ENCODE results near the gene GALNT6.
A peak's percentile ranks its signal among the peaks of the same experiment; 100 is the strongest.

The GALNT6 gene

DNA sequence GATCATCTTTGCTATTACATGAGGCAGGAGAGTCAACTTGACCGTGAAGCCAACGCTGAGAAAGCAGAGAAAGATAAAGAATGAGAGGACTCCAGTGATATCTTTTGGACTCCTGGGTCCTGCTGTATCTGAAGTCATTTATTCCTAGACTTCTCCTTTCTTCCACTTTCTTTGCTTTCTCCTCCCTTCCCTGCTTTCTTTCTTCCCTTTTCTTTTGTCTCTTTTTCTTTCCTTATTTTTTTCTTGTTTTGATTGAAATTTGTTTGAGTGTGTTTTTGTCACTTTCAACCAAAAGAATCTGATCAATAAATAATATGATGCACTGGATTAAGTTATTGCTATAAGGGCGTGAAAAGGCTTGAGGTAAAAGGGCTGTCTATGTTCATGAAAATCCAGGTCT lies 13.4 kb upstream of the GALNT6 start:
- DNase-seq (ENCODE audit: low read depth) = no peak

DNA sequence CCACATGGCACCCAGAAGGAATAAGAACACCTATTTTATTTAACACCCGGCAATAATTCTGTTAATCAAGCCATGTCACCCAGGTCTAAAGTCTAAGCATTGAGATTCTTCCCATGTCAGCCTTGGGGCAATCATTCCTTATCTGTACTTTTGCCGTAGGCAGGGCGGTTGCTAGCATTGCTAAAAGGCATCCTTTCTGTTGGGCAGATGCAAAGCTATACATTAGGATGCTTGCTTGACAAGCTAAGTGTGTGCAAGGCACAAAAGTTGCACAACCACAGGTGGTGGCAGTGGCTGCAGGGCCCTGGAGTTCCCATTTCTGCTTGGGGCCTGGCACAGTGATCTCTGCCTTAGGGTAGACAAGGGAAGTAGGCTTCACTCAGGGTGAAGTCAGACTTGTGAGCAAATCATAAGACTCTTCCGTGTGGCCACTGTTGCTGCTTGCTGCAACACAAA lies 12.5 kb upstream of the GALNT6 start:
- DNase-seq (ENCODE audit: low read depth) = no peak

DNA sequence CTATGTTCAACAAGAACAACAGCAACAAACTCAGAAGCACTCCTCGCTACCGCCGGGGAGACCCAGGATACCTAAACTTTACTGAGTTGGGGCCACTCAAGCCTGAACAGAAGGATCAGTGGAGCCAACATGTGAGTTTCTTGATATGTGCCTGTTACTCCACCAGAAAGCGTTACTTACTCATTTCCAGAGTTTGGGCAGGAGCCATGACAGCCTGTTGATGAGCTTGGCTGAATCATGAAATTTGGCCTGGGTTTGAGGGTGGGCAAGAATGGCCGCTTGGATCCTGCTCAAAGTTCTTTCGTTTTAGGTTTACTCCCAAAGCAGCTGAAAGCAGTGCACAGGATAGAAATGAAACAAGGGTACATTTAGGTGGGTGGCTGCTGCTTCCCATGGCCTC lies 12.0 kb upstream of the GALNT6 start:
- DNase-seq (ENCODE audit: low read depth) = no peak

DNA sequence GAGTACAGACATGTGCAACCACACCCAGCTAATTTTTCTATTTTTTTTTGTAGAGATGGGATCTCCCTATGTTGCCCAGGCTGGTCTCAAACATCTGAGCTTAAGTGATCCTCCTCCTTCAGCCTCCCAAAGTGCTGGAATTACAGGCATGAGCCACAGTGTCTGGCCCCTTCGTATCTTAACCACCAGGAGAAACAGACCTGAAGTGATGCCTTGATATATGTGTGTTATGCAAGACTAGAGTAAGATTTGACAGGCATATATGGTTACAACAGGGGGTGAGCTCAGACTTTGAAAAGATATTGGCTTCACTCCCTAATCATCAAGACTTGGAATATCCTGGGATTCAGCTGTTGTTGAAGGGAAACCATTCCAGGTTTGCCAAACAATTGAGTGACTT lies 10.7 kb upstream of the GALNT6 start:
- no peak for DNase-seq (ENCODE audit: low read depth)

DNA sequence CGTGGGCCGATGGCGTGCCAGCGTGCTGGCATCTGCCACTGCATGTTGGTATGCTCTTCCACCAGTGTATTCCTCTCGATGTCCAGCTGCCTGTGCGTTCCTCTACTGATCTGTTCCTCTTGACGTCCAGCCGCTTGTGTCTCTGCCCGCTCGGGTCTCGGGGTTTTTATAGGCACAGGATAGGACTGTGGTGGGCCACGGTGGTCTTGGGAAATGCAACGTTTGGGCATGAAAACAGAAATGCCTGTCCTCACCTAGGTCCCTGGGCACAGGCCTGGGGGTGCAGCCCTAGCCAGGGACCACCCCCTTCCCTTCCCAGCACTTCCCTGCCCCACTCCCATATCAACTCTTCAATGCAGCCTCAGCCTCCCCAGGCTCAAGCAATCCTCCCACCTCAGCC lies 10.3 kb upstream of the GALNT6 start:
- no peak for DNase-seq (ENCODE audit: low read depth)

DNA sequence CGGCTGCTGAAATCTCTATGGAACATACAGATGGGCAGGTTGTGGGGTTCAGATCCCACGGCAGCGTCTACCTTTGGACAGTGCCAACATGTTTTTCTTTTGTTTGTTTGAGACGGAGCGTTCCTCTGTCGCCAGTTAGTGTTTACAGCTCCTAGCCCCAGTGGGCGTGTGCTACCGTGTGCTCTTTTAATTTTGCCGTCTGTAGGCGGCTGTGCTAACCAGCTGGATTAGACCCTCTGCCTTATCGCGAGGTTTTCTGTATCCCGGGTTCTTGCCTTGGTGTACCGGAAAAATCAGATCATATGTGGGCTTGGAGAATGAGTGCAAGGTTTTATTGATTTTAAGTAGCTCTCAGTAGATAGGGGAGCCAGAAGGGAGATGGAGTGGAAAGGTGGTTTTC lies 9.8 kb upstream of the GALNT6 start:
- no peak for DNase-seq (ENCODE audit: low read depth)

DNA sequence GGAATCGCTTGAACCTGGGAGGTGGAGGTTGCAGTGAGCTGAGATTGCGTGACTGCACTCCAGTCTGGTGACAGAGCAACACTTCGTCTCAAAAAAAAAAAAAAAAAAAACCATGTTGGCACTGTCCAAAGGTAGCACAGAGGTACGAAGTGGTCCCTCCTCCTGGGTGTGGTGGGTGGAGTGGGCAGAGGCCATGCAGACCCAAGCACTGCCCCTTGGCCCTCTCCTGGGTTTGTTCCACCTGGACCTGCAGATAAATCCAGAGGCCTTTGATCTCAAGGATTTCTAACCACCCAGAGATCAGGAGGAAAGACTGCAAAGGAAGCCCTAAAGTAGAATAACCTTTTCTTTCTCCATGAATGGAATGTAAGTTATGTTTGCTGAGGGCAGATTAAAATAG lies 8.7 kb upstream of the GALNT6 start:
- DNase-seq (ENCODE audit: low read depth) = no peak

DNA sequence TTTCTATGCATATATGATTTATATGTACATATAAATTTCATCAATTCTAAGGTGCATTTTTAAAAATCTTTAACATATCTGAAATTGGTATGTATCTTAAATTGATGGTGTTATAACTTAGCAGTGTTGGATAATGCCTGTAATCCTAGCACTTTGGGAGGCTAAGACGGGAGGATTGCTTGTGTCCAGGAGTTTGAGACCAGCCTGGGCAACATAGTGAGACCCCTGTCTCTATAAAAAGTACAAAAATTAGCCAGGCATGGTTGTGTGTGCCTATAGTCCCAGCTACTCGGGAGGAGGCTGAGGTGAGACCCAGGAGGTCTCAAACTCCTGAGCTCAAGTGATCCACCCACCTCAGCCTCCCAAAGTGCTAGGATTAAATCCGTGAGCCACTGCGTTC lies 6.5 kb upstream of the GALNT6 start:
- no peak for DNase-seq (ENCODE audit: low read depth)

DNA sequence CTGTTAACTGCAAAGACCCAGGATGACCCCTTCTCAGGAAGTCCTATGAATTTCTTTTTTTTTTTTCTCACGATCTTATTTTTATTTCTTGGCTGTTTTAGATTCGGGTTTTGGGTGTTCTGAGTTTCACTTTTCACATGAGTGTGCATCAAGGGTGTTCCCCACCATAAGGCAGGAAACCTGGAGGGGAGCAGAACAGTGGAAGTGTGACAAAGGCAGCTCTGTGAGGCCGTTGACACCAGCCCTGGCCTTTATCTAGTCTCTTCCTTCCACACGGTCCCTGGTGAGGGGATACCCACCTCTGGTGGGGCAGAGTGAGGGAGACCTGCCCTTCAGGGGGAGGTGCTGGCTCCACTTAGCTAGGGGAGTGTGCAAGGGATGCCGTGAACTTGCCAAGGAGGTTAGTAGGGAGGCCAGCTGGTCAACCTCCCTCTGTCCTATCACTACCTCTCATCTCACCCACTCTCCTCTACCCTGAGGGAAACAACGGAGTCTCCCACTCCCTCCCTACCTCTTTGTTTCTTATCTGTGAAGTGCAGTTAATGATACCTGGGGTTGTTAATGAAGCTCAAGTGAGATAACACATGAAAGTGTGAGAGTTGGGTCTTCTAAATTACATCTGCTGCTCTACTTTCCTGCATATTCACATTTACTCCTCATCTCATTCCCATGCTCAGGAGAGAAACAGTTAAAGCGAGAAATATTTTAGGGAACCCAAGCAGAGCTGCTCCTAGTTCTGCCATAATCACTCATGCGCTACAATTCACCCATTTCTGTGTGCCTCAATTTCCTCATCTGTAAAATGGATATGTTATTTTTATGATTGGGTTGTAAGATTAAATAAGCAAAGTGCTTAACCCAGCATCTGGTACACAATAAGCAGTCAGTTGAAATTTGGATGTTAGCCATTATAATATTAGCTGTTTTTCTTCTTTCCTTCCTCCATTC lies 4.4 kb upstream of the GALNT6 start:
- no peak for DNase-seq (ENCODE audit: low read depth)

DNA sequence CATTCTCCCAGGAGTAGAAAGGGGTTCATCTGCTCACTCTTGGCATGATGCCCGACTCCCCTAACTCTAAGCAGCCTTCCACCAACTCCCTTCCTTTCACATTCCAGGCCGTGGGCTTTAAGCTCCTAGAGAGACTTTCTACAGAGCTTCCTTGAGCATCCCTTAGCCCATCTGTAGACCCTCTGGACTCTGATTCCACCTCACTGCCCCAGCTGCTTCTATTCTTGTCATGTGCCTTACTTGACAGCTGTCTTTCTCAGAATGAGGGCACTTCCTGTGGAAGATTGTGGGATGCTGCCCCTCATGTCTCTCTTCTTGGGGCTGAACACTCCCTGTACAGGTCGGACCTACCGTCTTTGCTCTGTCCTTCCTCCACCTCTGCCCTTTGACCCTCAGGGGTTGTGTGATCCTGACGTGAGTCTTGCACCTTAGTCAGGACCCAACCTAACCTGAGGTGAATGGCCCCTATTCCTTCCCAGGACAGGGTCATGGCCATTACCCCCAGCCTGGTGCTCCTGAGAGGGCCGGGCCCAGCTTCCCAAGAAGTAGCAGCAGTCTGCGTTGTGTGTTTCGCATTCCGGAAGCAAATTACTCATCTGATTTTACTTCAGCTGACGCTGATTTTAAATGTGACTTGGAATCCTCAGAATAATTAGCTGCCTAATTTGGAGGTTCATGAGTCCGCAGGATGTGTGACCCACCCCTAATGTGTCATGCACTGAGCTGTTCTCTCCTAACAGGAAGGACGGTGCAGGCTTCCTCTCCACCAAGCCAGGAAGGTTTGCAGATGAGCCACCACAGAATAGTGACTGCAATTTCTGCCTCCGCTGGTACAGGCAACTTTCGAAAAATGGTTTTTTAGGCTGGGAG lies 2.7 kb upstream of the GALNT6 start:
- DNase-seq (ENCODE audit: low read depth) = peak; percentile 100

DNA sequence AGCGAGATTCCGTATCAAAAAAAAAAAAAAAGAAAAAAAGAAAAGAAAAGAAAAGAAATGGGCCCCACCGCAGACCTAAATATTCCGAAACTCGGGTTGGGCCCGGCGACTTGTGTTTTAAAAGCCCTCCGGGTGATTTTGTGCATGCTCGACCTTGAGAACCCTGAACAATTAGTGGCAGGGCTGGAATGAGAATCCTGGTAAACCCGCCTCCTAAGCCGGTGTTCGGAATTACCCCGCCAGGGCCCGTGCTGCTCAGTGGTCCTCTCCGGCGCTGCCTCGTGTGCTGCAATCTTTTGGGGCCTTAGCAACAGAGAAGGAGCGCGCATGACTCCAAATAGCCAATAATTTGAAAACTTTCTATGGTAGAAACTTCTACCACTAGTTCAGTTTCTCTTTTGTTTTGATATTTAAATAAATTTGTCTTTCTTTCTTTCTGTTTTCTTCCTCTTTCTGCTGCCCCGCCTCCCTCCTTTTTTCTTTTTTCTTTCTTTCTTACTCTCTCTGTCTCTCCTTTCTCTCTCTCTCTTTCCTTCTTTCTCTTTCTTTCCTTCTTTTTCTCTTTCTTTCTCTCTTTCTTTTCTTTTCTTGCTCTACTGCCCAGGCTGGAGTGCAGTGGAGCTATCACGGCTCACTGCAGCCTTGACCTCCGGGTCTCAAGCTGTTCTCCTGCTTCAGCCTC lies 1.5 kb upstream of the GALNT6 start:
- peak; percentile 76 for DNase-seq (ENCODE audit: low read depth)

DNA sequence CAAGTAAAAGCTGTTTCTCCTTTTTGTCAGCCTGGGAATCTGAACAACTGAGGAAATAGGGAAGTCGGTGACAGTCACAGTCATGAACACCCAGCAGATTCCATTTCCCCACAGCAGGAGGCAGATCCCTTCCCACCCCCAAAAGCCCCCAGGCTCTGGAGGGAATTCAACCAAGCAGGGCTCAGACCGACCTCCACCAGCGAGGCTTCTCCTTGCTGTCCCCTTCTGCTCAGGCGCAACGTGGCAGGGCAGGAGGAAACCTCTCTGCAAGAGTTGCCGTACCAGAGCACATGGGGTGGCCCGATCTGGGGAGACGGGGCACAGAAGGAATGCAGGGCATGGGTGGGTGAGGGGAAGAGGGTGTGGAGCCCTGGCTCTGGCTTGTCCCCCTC lies 319 bp downstream of the GALNT6 start:
- DNase-seq (ENCODE audit: low read depth) = peak; percentile 48

DNA sequence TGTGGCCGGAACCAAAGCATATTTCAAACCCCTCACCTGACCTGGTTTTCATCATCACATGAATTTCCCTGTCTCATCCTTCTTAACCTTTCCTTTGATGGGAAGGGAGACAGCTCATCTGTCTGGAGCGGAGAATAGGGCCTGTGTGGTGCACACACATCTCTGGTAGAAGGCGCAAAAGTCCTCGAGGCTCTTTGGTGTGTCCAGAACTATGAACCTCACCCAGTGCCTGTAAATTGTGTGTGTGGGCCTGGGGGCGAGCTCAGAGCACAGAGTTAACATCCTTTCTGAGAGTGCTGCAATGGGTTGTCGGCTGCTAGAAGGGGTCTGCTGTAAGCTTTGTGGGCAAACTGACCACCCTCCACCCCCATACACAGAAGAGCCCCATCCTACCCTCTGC lies 749 bp downstream of the GALNT6 start:
- peak; percentile 36 for DNase-seq (ENCODE audit: low read depth)

DNA sequence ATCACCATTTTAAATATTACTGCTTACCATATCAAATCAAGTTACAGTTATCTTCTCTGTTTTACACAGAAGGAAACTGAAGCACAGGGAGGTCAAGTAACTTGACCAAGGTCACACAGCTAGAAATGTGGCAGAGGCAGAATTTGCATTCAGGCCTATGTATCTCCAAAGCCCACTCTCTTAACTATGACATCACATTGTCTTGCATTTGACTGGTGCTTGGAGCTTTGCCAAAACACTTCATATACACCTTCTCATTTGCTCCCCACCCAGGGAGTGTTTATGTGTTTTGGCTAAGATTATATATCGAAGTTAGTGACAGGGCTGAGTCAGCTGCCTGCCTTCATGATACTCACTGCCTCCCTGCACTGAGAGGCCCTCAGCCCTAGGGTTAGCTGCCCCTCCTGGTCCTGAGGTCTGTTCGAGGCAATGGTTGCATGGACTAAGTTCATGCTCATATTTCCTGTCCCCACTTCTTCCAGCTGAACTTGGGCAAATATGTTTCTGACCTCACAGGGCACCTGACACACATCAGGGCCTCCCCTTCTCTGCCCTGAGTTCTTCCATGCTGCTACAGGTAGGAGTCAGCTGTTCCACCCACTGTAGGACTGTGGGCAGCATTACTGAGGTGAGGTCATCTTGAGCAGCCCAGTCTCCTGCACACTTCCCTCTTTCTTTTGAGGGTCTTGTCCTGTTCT lies 1.8 kb downstream of the GALNT6 start:
- DNase-seq (ENCODE audit: low read depth) = peak; percentile 77

DNA sequence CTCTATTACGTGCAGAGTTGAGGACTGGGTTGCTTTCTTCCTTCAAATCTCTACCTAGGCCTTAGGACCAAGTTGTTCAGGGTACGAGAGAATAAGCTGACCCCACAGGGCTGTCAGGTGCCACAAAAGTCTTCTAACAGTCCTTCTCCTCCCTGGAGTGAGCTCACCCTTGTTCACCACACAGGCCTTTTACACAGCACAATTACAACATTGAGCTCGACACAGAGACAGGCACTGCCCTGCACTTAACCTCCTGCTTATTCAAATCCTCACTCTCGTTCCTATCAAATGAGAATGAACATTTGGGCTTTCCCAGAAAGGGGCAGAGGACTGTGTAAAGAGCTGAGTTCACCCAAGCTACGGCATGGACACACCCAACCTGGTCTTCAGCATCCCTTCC lies 2.4 kb downstream of the GALNT6 start:
- no peak for DNase-seq (ENCODE audit: low read depth)

DNA sequence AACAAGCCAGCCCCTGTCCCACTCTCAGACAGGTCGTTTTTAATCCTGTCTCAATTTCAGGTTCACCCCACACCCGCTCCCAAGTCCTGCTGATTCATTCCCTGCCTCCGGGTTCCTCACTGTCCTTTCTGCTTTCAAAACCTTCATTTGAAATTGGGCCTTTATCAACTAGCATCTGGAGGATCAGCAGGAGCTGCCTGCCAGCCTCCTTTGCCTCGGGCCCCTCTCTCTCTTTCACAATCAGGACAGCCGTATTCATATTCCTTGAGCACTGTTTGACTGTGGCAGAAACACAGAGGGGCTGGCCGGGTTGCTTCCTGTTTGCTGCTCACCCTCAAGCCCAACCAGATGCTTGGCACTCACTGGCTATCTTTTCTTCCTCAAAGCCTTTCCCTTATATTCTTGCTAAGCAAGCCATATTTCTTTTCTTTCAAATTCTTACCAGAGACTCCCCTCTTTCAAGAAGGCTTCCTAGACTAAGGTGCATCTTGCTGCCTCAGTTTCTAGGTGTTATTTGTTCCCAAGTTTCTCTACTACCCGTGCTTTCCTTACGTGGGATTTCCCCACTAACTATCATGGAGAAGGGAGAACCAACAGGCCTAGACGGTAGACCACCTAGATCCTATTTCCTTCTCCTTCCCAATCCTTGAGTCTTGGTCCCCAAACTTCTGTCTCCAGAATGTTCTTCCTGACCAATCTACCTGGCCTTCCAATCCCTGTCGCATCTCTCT lies 3.0 kb downstream of the GALNT6 start:
- peak; percentile 68 for DNase-seq (ENCODE audit: low read depth)

DNA sequence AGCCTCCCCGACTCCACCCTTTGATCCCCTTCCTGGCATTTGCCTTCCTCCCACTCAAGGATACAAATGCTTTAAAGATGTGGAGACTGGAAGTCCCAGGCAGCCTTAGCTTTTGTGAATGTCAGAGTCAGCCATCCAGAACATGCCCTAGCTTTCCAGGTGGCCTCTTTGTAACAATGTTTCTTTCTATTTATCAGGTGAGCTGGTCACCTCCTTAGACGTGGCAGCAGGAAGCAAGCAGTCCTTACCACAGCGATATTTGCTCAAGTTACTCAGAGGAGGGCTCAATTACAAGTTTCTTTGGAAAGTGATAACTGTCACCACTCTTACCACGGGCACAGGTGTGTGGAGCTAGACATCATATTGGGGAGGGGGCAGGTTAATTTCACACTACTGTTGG lies 4.9 kb downstream of the GALNT6 start:
- DNase-seq (ENCODE audit: low read depth) = no peak

DNA sequence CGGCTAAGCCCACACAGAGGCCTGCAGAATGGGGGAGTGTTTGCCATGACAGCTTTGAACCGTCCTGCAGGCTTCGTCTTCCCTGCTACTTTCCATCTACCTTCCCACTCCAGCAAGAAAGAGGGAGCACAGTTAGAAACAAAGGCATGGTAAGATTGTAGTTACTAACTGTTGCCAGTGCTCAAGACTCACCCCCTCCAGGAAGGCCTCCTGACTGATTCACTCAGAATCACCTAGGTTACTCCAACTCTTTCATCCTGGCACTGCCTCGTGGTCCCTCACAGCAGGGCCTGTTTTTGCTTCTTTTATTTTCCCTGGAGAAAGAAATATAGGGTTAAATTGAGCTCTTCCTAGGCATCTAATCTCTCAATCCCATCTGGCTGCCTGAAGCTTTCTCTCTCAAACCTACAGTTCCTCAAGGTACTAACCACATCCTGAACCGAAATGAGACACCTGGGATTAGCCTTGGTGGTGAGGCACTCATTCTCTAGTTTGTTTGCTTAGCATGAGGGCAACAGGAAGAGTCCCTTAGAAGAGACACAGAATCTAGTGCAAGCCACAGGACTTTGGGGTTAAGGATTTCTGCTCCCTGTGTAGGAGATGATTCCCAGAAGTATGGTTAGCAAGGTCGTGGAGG lies 7.8 kb downstream of the GALNT6 start:
- no peak for DNase-seq (ENCODE audit: low read depth)

DNA sequence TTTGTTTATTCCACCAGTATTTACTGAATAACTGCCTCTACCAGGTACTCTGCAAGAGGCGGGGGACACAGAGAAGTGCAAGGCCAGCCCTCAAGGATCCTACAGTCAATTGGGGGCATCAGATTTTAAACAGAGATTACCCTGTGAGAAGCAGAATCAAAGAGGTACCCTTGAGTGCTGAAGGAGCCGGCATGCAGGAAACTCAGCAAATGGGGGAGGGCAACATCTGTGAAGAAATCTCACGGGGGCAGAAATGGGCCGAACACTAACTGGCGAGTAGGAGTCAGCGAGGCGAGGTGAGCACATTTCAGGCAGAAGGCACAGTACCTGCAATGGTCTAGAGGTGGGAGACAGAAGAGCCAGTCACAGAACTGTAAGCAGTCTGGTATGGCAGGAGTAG lies 9.0 kb downstream of the GALNT6 start:
- no peak for DNase-seq (ENCODE audit: low read depth)

DNA sequence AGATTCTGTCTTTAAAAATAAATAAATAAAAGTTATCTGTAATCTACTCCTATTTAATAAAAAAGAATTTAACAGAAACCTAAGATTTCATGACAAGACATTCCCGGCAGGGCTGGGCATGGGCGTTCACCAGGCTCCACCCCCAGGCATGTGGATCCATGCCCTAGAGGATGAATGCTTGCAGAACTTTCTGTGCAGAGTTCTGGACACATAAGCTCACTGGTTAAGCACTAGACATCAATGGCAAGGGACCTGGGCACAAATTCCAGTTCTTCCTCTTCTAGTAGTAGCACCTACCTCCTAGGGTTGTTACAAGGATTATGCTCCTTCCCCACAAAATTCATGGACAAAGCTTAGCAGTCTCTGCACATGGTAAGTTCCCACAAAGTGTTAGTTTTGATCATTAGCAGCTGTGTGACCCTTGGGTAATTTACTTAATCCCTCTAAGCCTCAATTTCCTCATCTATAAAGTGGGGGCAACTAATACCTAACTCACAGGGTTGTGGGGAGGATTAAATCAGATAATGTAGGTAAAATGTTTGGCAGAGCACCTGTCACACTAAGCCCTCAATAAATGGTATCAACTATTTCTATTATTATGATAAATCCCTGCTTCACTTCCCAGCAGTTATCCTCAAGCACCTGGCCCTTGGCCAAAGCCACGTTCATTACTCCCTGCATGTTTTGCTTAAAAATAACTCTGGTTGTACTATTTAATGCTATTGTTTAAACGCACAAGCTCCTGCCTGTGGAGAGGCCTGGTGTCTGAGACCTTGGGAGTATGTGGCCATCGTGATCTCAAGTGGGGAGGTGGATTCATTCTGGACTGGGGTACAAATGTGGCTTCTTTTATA lies 9.8 kb downstream of the GALNT6 start:
- DNase-seq (ENCODE audit: low read depth) = no peak

All from ELR (cell line).